Measurements from ENCODE around the gene INTS6.

- TF ChIP-seq POLR2A (IDR thresholded peaks at IDR 0.05) = no peak
- TF ChIP-seq, protein P1, sequence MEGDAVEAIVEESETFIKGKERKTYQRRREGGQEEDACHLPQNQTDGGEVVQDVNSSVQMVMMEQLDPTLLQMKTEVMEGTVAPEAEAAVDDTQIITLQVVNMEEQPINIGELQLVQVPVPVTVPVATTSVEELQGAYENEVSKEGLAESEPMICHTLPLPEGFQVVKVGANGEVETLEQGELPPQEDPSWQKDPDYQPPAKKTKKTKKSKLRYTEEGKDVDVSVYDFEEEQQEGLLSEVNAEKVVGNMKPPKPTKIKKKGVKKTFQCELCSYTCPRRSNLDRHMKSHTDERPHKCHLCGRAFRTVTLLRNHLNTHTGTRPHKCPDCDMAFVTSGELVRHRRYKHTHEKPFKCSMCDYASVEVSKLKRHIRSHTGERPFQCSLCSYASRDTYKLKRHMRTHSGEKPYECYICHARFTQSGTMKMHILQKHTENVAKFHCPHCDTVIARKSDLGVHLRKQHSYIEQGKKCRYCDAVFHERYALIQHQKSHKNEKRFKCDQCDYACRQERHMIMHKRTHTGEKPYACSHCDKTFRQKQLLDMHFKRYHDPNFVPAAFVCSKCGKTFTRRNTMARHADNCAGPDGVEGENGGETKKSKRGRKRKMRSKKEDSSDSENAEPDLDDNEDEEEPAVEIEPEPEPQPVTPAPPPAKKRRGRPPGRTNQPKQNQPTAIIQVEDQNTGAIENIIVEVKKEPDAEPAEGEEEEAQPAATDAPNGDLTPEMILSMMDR (IDR thresholded peaks at IDR 0.05) = no peak
These were observed 23.1 kb upstream of the INTS6 start for GRCh38 chr13:51475727-51476501.
